Adrenal gland (tissue), 5 donors: ENCODE results near the gene AGO1.

Experiments
- CTCF ChIP-seq, 6 experiments: fragments of 450-650 bp in 4 of 6; fragments of 200-600 bp in 2 of 6; sonication (generic) in 1 of 6; IDR thresholded peaks; 1 replicate in 5 of 6; 2 replicates in 1 of 6; pipeline versions ENCODE4 v1.5.1 to v1.8.0; 2016 to 2021; ENCODE audit warnings: antibody characterized with exemption in 6 of 6, mild to moderate bottlenecking in 2 of 6, moderate library complexity in 1 of 6
- POLR2A ChIP-seq, 2 donors: fragments of 450-650 bp; IDR thresholded peaks; one replicate each; pipeline ENCODE4 v1.6.1; 2017; ENCODE audit warnings: antibody characterized with exemption in 2 of 2, mild to moderate bottlenecking in 2 of 2, moderate library complexity in 1 of 2
- donor health status: DM: no; HTN: no; CAD: no.

GRCh38 chr1:35927472-35927871, 44.5 kb downstream of the AGO1 start:
- no peak for TF ChIP-seq CTCF (IDR thresholded peaks at IDR 0.05)
- TF ChIP-seq POLR2A (IDR thresholded peaks at IDR 0.05): no peak
